ENCODE measurements around the gene ARHGAP15.

ARHGAP15 gene

DNA sequence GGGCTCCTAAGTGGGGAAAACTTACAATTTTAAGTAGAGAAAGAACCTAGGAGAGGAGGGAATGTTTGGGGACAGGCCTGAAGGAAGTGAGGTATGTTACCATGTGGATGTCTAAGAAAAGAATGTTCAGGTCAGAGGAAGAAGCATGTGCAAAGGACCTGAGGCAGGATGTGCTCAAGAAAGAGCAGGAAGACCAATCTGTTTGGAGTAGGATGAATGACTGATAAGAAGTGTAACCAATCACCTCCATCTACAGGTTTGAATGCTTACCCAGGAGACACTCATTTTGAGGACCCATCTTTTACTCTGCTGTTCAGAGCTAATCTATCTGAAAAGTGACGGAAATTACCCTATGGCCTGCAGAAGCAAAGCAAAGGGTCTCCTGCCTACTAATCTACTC, 342.3 kb downstream of the ARHGAP15 start:
- DNase-seq (ENCODE audit: extremely low spot score): no peak
- CTCF ChIA-PET: no interaction called here
- POLR2A ChIA-PET: no interaction called here
- no peak for TF ChIP-seq HDGF (IDR thresholded peaks at IDR 0.05; ENCODE audit: borderline replicate concordance)
- no peak for TF ChIP-seq TARDBP (IDR thresholded peaks at IDR 0.05)
- TF ChIP-seq SP1 (IDR thresholded peaks at IDR 0.05): no peak
- TF ChIP-seq ZNF384 (IDR thresholded peaks at IDR 0.05): no peak
- no peak for TF ChIP-seq CTBP1 (IDR thresholded peaks at IDR 0.05; ENCODE audit: borderline replicate concordance)
- no peak for TF ChIP-seq ELF4 (IDR thresholded peaks at IDR 0.05)
- no peak for TF ChIP-seq FOXK2 (IDR thresholded peaks at IDR 0.05)
- TF ChIP-seq ARNT (IDR thresholded peaks at IDR 0.05): no peak
- TF ChIP-seq SUZ12 (IDR thresholded peaks at IDR 0.05): no peak
- no peak for TF ChIP-seq FOXA1 (IDR thresholded peaks at IDR 0.05)
- no peak for TF ChIP-seq NFRKB (IDR thresholded peaks at IDR 0.05)
- TF ChIP-seq BHLHE40 (IDR thresholded peaks at IDR 0.05; ENCODE audit: borderline replicate concordance): no peak
- TF ChIP-seq PKNOX1 (IDR thresholded peaks at IDR 0.05): no peak
- no peak for TF ChIP-seq FOXM1 (IDR thresholded peaks at IDR 0.05; ENCODE audit: borderline replicate concordance)
- no peak for TF ChIP-seq L3MBTL2 (conservative IDR thresholded peaks at IDR 0.05)
- TF ChIP-seq LEF1 (IDR thresholded peaks at IDR 0.05; ENCODE audit: borderline replicate concordance): no peak

GRCh38 chr2:143473216-143473615, 344.0 kb downstream of the ARHGAP15 start:
- ChIA-PET POLR2A (no interaction called here), CTCF (no interaction called here)
- no peak for TF ChIP-seq FOXK2 (IDR thresholded peaks at IDR 0.05)
- no peak for TF ChIP-seq PKNOX1 (IDR thresholded peaks at IDR 0.05)
- no peak for TF ChIP-seq SUZ12 (IDR thresholded peaks at IDR 0.05)
- no peak for TF ChIP-seq SP1 (IDR thresholded peaks at IDR 0.05)
- TF ChIP-seq CTBP1 (IDR thresholded peaks at IDR 0.05; ENCODE audit: borderline replicate concordance): no peak
- TF ChIP-seq HDGF (IDR thresholded peaks at IDR 0.05; ENCODE audit: borderline replicate concordance): no peak
- no peak for TF ChIP-seq FOXM1 (IDR thresholded peaks at IDR 0.05; ENCODE audit: borderline replicate concordance)
- no peak for TF ChIP-seq LEF1 (IDR thresholded peaks at IDR 0.05; ENCODE audit: borderline replicate concordance)
- TF ChIP-seq NFRKB (IDR thresholded peaks at IDR 0.05): no peak
- TF ChIP-seq ARNT (IDR thresholded peaks at IDR 0.05): no peak
- no peak for DNase-seq (ENCODE audit: extremely low spot score)

DNA sequence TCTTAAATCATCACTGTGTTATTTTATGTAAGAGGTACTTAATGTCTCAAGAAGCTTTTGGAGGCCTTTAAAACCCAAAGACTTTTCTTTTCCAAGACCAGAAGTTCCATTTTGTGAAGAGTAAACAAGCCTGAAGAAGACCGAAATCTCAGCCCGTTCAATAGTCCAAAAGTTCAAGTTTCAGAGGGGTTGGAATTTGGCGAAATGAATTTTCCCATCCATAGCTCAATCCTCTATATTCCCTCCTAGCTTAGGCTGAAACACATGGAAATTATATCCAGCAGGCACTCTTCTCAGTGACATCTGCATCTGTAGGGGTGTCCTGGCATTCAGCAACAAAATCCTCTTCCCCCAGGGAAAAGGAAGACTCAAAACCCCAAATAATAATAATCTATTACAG, 344.6 kb downstream of the ARHGAP15 start:
- POLR2A ChIA-PET: no interaction called here
- TF ChIP-seq FOXA1 (IDR thresholded peaks at IDR 0.05) (no peak), ARNT (IDR thresholded peaks at IDR 0.05) (no peak), L3MBTL2 (conservative IDR thresholded peaks at IDR 0.05) (no peak), FOXM1 (IDR thresholded peaks at IDR 0.05; ENCODE audit: borderline replicate concordance) (no peak), HDGF (IDR thresholded peaks at IDR 0.05; ENCODE audit: borderline replicate concordance) (no peak), ZNF384 (IDR thresholded peaks at IDR 0.05) (no peak), SP1 (IDR thresholded peaks at IDR 0.05) (no peak), BHLHE40 (IDR thresholded peaks at IDR 0.05; ENCODE audit: borderline replicate concordance) (no peak), SUZ12 (IDR thresholded peaks at IDR 0.05) (no peak), NFRKB (IDR thresholded peaks at IDR 0.05) (no peak), LEF1 (IDR thresholded peaks at IDR 0.05; ENCODE audit: borderline replicate concordance) (no peak), CTBP1 (IDR thresholded peaks at IDR 0.05; ENCODE audit: borderline replicate concordance) (no peak)
- DNase-seq (ENCODE audit: extremely low spot score): no peak
- CTCF ChIA-PET: no interaction called here

DNA sequence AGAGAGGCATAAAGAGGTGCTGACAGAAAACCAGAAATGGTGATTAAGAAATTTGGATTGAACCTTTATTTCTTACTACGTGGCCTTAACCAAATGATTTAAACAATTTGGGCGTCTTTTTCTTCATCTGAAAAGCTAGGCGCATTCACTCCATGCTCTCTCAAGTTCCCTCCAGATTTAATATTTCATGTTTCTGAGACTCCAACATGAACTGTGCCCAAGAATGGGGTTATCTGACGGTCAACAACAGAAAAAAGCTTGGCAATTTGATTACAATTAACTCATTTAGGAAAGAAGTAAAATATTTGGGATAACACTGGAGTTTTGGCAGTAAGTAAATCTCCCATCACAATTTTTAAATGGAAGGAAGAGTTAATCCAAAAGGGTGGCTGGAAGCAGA, 345.4 kb downstream of the ARHGAP15 start:
- POLR2A ChIA-PET: no interaction called here
- TF ChIP-seq FOXK2 (IDR thresholded peaks at IDR 0.05) (no peak), ZNF384 (IDR thresholded peaks at IDR 0.05) (no peak), NFRKB (IDR thresholded peaks at IDR 0.05) (no peak)
- DNase-seq (ENCODE audit: extremely low spot score): no peak
- CTCF ChIA-PET: no interaction called here

DNA sequence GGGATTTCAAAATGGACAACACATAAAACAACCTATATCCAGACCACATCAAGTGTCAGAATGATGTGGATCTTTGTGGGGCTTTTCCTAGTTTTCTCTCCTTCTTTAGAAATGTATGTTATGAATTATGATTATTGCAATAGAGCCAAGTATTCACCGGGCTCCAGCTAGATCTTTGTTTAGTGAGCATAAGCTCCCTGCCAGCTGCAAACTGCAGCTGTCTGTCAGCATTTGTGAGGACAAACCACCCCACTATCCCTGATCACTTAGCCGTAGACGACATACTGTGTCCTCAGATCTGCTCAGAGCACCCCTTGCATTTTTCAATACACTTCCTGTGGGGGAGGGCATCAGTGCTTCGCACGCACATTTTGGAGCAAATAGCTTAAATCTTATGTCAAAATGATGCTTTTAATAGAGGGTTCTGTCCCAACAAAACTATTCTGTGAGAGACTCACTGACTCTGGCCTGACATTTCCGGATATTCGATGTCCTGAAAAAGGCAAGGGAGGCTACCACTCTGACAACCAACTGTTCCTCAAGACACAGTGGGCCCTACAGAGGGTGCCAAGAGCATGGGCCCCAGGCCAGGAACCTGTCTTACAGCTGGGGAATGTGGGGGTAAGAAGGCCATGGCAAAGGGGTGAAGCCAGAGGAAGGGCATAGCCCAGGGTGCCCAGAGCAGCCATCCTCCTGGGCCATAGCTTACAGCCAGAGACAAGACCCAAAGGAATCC, 346.0 kb downstream of the ARHGAP15 start:
- DNase-seq (ENCODE audit: extremely low spot score): no peak
- TF ChIP-seq L3MBTL2 (conservative IDR thresholded peaks at IDR 0.05) (no peak), ZNF384 (IDR thresholded peaks at IDR 0.05) (no peak), LEF1 (IDR thresholded peaks at IDR 0.05; ENCODE audit: borderline replicate concordance) (no peak), HDGF (IDR thresholded peaks at IDR 0.05; ENCODE audit: borderline replicate concordance) (no peak), BHLHE40 (IDR thresholded peaks at IDR 0.05; ENCODE audit: borderline replicate concordance) (no peak), ELF4 (IDR thresholded peaks at IDR 0.05) (no peak), FOXM1 (IDR thresholded peaks at IDR 0.05; ENCODE audit: borderline replicate concordance) (no peak), CTBP1 (IDR thresholded peaks at IDR 0.05; ENCODE audit: borderline replicate concordance) (no peak), NFRKB (IDR thresholded peaks at IDR 0.05) (no peak), SUZ12 (IDR thresholded peaks at IDR 0.05) (no peak), FOXA1 (IDR thresholded peaks at IDR 0.05) (no peak), PKNOX1 (IDR thresholded peaks at IDR 0.05) (no peak), ARNT (IDR thresholded peaks at IDR 0.05) (no peak)
- ChIA-PET CTCF (no interaction called here), POLR2A (no interaction called here)

DNA sequence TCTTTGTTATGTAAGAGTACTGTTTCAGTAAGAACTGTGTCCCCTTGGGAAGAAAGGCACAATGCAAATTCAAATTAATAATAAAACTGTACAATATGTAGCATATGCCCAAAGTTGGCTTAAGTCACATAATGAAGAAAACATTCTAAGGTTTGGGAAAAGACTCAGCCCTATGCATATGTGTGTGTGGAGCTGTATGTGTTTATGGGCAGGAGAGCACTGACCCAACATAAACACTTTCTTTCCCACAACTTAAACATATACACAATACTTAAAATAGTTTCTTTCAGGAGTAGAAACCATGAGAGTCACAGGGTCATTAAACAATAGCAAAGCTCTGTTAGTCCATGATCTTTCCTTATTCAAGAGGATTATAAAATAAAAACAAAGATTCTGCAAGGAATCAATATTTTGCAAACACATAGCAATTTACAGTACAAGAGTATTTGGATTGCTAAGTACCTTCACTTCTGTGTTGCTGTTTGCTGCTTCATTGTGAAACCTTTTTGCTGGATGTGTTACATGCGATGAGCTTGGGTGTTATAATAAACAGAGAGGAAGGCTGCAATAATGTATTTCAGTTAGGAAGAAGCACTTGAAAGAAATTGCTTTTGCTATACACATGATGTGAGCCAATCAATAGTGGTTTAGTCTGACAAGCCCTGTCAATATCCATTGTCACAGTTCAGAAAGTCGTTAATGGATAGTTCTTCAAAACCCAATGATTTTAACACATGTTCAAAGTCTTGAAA, 347.3 kb downstream of the ARHGAP15 start:
- ChIA-PET CTCF (no interaction called here), POLR2A (no interaction called here)
- no peak for DNase-seq (ENCODE audit: extremely low spot score)
- TF ChIP-seq ELF4 (IDR thresholded peaks at IDR 0.05) (no peak), ZNF384 (IDR thresholded peaks at IDR 0.05) (no peak), ARNT (IDR thresholded peaks at IDR 0.05) (no peak), FOXM1 (IDR thresholded peaks at IDR 0.05; ENCODE audit: borderline replicate concordance) (no peak)

All from HEK293T (cell line).